Fibroblast of mammary gland (primary cell): Measurements from ENCODE around the gene LAMA3.

Source experiments
- DNase-seq: peaks from one replicate; pipeline ENCODE4 v3.0.0-alpha.2; 2010; ENCODE audit warnings: low read depth
- H3K4me3 ChIP-seq: 2 replicates; pipeline ENCODE4 v1.5.1; 2011; ENCODE audit warnings: low read depth, mild to moderate bottlenecking, low read length, moderate library complexity; ENCODE audit not compliant: control insufficient read depth
- TF ChIP-seq, protein P1 (sequence below): conservative IDR thresholded peaks from 2 replicates; pipeline ENCODE4 v1.5.1; 2011; ENCODE audit warnings: low read depth, low read length, inconsistent platforms; ENCODE audit not compliant: control insufficient read depth, insufficient read depth

Gene LAMA3

DNA sequence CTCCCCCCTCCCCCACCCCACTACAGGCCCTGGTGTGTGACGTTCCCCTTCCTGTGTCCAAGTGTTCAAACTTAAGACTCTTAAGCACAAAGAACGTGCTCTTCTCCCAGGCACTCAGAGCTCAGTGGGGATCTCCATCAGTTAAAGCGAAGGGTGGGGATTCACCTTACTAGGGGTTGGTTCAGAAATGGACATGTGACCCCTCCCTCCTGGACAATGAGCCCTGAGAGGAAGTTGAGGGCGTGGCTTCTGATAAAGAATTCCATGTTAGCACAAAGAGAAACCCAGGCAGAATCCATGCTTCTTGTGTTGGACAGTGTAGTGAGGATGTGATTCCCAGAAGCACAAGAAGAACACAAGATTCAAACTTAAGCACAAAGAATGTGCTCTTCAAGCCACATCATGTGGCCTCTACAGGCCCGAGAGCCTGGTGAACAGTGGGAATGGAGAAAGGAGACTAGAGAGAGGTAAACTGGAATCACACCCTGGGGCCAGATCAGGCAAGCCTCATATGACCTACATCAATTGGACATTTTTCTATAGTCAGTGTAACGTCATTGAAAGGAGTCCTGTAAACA lies 247.2 kb downstream of the LAMA3 start:
- no peak overlapping the region for H3K4me3 ChIP-seq
- no peak for DNase-seq
- TF ChIP-seq, protein P1, sequence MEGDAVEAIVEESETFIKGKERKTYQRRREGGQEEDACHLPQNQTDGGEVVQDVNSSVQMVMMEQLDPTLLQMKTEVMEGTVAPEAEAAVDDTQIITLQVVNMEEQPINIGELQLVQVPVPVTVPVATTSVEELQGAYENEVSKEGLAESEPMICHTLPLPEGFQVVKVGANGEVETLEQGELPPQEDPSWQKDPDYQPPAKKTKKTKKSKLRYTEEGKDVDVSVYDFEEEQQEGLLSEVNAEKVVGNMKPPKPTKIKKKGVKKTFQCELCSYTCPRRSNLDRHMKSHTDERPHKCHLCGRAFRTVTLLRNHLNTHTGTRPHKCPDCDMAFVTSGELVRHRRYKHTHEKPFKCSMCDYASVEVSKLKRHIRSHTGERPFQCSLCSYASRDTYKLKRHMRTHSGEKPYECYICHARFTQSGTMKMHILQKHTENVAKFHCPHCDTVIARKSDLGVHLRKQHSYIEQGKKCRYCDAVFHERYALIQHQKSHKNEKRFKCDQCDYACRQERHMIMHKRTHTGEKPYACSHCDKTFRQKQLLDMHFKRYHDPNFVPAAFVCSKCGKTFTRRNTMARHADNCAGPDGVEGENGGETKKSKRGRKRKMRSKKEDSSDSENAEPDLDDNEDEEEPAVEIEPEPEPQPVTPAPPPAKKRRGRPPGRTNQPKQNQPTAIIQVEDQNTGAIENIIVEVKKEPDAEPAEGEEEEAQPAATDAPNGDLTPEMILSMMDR, result no peak

DNA sequence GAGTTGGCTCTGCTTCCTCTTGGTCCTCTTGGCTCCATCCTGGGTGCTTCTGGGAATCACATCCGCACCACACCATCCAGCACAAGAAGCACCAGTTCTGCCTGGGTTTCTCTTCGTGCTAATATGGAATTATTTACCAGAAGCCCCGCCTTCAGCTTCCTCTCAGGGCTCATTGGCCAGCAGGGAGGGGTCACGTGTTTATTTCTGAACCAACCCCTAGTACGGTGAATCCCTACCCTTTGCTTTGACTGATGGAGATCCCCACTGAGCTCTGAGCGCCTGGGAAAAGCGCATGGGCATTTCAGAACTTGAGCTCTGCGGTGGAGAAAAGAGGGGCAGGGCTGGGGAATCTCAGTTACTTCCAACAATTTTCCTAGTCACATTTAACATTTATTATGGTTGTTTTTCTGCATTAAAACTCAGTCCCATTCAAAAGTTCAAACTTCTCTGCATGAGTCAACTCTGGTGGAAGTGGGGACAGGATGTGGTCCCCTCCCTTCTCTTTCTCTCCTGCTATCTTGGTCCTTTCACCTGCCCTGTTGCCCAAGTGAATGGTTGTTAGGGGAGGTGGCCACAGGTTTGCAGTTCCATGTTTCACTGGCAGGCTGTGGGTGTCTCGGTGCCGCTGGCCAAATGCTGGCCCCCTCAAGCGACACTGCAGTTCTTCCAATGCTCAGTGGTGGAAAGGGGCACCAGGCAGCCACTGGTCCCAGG lies 248.9 kb downstream of the LAMA3 start:
- H3K4me3 ChIP-seq, result no peak overlapping the region
- TF ChIP-seq, protein P1, result no peak
- DNase-seq, result no peak

DNA sequence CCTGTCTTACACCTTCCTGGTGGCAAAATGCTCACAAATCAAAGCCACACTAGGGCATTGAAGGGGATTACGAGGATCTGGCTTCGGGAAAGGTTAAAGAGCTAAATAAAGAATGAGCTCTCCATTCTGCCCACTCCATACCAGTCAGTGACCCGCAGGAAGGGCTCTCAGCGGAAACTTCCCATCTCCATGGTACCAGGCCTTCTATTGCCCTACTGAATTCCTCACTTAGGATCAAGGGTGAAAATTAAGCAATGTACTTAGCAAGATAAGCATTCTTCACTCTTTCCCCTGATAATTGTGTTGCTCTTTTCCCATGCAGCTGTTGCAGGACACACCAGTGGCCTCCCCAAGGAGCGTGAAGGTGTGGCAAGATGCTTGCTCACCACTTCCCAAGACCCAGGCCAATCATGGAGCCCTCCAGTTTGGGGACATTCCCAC lies 249.7 kb downstream of the LAMA3 start:
- TF ChIP-seq, protein P1, result no peak
- DNase-seq, result no peak

DNA sequence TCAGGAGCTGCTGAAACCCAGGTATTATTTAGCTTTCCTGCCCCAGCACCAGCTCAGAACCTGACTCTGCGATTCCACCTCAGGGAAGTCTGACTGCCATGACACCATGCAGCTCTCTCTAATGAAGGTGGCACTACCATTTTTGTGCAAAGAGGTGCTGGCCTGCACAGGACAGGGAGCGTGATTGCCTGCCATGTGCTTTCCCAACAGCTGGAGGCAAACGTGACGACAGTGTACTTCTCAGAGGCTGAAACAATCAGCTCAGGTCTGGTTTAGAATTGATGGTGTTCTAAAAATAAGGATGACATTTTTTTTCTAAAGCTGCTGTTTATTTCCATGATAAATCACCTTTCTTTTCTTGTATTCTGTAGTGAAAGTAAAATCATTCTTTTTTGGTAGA lies 250.1 kb downstream of the LAMA3 start:
- DNase-seq, result no peak
- TF ChIP-seq, protein P1, result no peak
- H3K4me3 ChIP-seq, result no peak overlapping the region

More for the DNA sequence above, 249.7 kb downstream of the LAMA3 start:
- no peak overlapping the region for H3K4me3 ChIP-seq

DNA sequence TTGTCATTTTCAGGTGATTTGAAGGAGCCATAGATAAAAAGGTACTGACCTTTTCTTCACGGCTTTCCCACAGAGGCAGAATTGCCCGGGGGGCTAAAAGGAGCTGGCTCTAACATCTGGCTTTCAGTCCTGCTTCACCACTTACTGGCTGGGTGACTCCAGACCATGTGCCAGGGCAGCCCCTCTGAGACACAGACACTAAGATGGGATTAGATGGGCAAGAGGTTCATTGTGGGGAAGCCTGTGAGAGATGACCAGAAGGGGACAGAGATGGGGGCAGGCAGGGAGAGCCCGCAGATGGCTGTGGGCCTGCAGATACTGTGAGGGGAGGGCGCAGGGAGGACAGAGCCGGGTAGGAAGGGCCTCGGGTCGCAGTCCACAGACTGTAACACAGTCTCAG lies 250.6 kb downstream of the LAMA3 start:
- TF ChIP-seq, protein P1, result no peak
- H3K4me3 ChIP-seq, result no peak overlapping the region
- DNase-seq, result no peak

DNA sequence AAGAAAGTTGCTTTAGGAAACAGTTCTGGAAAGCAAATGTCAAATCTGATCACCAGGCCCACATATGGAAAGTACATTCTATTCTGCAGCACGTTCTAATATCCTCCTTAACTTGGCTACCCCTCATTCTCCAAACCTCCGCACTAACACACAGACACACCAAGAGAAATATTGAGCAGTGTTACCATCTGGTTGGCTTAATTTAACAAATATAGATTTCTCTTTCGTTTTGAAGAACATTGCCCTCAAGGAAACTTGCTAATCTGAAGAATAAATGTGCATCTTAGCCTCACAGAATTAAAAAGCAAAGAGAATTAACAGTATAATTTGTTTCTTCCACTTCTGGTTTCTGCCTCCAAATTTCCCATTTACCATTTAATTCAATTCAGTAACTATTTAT lies 252.5 kb downstream of the LAMA3 start:
- TF ChIP-seq, protein P1, result no peak
- H3K4me3 ChIP-seq, result no peak overlapping the region
- DNase-seq, result no peak
